ENCODE measurements around the gene RIPOR3. TPM values are rescaled to one million over a fixed set of nuclear protein-coding genes. Genes with fewer than 3 reads are reported as not detected.
A peak's percentile ranks its signal among the peaks of the same experiment; 100 is the strongest.

Gene RIPOR3
- total RNA-seq = not detected
- 1 to 10 TPM in 1 of 3 donors, under 1 TPM in 2; 0.53 to 2.4 (median 0.98) TPM for polyA plus RNA-seq
- 0 to 0.06 (median 0) reads per million in 6 experiments for total RNA-seq

GRCh38 chr20:50690650-50691572 lies at the start of gene RIPOR3:
Gene RIPOR3 (minus strand): TSS chr20:50691542. CDS start chr20:50691128, 414 bp downstream.
- ATAC-seq = no peak
- Mint-ChIP-seq H3K4me1 (peaks cover 10 to 20% (median 13%) of the 10 kb centered on the region in 4 donors), H3K9me3 (no peaks in the 10 kb centered on the region), H3K27ac (peak within 1 kb of the TSS in 1 of 10 donors; percentile 27), H3K27me3 (peaks cover 37 to 58% (median 45%) of the 10 kb centered on the region in 5 donors), H3K4me3 (peak within 1 kb of the TSS; percentile 10 to 73 (median 51)), H3K36me3 (no peaks in the 10 kb centered on the region)
- POLR2A ChIA-PET = interaction anchor here (0.5 kb wide), 1 partner anchor 21 kb away, joined by 7 read pairs; no protein-coding TSS in a partner anchor
- no peak for DNase-seq

DNA sequence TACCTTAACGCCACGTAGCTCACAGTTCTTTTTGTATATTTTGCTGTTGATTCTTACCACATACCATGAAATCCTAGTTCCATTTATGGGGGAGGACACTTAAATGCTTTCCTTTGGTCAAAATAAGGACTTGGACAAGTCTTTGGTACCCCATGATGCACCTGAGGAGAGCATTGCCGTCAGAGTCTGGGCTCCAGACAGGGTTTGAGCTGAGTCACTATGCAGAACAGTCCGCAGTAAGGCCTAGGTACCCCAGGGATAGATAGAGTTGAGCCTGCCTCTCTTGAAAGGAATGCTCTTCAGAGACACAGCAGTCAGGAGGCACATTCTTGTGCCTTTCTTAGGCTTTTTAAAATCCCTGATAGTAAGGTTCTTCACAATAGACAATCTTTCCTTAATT lies 46.0 kb upstream of the RIPOR3 start:
- Mint-ChIP-seq H3K9me3 (no peaks in the 10 kb centered on the region), H3K36me3 (peaks cover 0 to 31% (median 4%) of the 10 kb centered on the region in 3 donors), H3K4me1 (peaks cover 12 to 45% (median 35%) of the 10 kb centered on the region in 4 donors), H3K4me3 (no peak overlapping the region), H3K27me3 (no peaks in the 10 kb centered on the region), H3K27ac (peak overlapping the region in 1 of 10 donors; percentile 33)
- ATAC-seq (no peak), DNase-seq (no peak)
- POLR2A ChIA-PET = no interaction called here

- H3K27ac Mint-ChIP-seq = peak overlapping the region in 1 of 10 donors; percentile 9
- peaks cover 0 to 25% (median 4%) of the 10 kb centered on the region in 3 donors for H3K36me3 Mint-ChIP-seq
- peaks cover 9 to 42% (median 35%) of the 10 kb centered on the region in 4 donors for H3K4me1 Mint-ChIP-seq
- H3K4me3 Mint-ChIP-seq = no peak overlapping the region
- no peaks in the 10 kb centered on the region for H3K9me3 Mint-ChIP-seq
- no peak for DNase-seq
- ATAC-seq = no peak
- POLR2A ChIA-PET = no interaction called here
- H3K27me3 Mint-ChIP-seq = no peaks in the 10 kb centered on the region
Observed at GRCh38 chr20:50735813-50736212, 44.5 kb upstream of the RIPOR3 start.

- no peak for DNase-seq
- Mint-ChIP-seq H3K36me3 (peaks cover 0 to 23% (median 2%) of the 10 kb centered on the region in 3 donors), H3K9me3 (no peaks in the 10 kb centered on the region), H3K4me3 (peak overlapping the region in 1 of 10 donors; percentile 14), H3K4me1 (peaks cover 8 to 41% (median 38%) of the 10 kb centered on the region in 4 donors), H3K27me3 (no peaks in the 10 kb centered on the region), H3K27ac (peak overlapping the region in 1 of 10 donors; percentile 9)
- POLR2A ChIA-PET = interaction anchor here (1.0 kb wide), 1 partner anchor 55 kb away, joined by 4 read pairs; no protein-coding TSS in a partner anchor
- no peak for ATAC-seq
Observed at GRCh38 chr20:50734730-50735679, 43.7 kb upstream of the RIPOR3 start.

- H3K27ac Mint-ChIP-seq = peak overlapping the region in 1 of 10 donors; percentile 71
- peaks cover 8 to 37% (median 35%) of the 10 kb centered on the region in 4 donors for H3K4me1 Mint-ChIP-seq
- no peaks in the 10 kb centered on the region for H3K27me3 Mint-ChIP-seq
- POLR2A ChIA-PET = interaction anchor here (0.7 to 1.0 kb wide), 2 partner anchors 9 to 56 kb away, joined by 3 to 4 read pairs; no protein-coding TSS in a partner anchor
- no peaks in the 10 kb centered on the region for H3K9me3 Mint-ChIP-seq
- DNase-seq (no peak), ATAC-seq (no peak)
- H3K36me3 Mint-ChIP-seq = peaks cover 0 to 19% (median 0%) of the 10 kb centered on the region in 3 donors
- H3K4me3 Mint-ChIP-seq = peak overlapping the region in 5 of 10 donors; percentile 6 to 88 (median 40)
Observed at GRCh38 chr20:50733644-50734349, 42.5 kb upstream of the RIPOR3 start.

- Mint-ChIP-seq H3K27ac (peak overlapping the region in 9 of 10 donors; percentile 60 to 93 (median 88)), H3K9me3 (no peaks in the 10 kb centered on the region), H3K36me3 (peaks cover 0 to 10% (median 0%) of the 10 kb centered on the region in 3 donors), H3K4me1 (peaks cover 6 to 34% (median 33%) of the 10 kb centered on the region in 4 donors), H3K4me3 (peak overlapping the region; percentile 78 to 94 (median 89)), H3K27me3 (no peaks in the 10 kb centered on the region)
- peak in 3 of 10 donors; percentile 7 to 11 (median 8) for DNase-seq
- ATAC-seq = no peak
- POLR2A ChIA-PET = interaction anchor here (0.6 to 2.0 kb wide), 4 partner anchors 14 to 221 kb away, joined by 3 to 11 read pairs (median 5); partner anchors contain the start of genes ADNP and PTPN1
Observed at GRCh38 chr20:50731930-50732690, 40.8 kb upstream of the RIPOR3 start.

DNA sequence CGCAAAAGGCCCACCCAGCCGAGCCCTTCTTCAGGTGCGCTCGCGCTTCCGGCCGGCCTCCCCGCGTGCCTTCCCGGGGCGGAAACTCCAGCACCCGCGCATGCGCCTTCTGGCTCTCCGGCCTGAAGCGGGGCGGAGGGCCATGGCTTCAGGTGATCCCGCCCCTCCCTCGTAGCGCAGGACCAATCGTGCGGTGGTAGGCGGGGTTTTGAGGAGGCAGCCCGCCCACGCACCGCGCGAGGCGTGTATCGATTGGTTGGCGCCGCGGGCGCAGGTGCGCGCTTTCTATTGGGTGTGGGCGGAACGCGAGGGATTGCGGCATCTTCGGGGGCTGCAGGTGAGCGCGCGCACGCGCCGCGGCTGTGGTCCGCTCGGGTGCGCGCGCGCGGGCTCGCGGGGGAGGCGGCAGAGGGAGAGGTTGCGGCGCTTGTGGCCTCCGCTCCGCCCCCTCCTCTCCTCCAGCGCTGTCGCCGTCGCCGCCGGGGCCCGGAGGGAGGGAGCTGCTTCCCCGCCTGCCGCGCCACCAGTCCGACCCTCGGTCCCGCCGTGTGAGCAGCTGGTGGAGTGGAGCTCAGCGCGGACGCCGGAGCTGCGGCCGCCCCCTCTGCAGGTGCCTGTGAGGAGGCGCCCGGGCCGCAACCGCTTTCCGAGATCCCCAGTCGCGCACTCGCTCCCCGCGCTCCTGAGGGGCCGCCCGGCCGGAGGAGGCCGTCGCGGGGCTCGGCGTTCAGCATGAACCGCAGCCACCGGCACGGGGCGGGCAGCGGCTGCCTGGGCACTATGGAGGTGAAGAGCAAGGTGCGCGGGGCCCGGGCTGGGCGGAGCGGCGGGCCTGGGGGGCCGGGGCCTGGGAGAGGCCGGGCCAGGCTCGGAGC lies 40.0 kb upstream of the RIPOR3 start, which contains the start of gene PARD6B:
Gene PARD6B, plus strand, starts transcription at position 526 of the 875 bp plus-strand sequence. Its CDS starts 207 bp downstream, at position 733.
- DNase-seq (peak; percentile 95 to 100 (median 100)), ATAC-seq (peak; percentile 90 to 93)
- H3K27me3 Mint-ChIP-seq = no peaks in the 10 kb centered on the region
- peaks cover 6 to 34% (median 28%) of the 10 kb centered on the region in 4 donors for H3K4me1 Mint-ChIP-seq
- H3K4me3 Mint-ChIP-seq = peak within 1 kb of the TSS; percentile 78 to 94 (median 89)
- no peaks in the 10 kb centered on the region for H3K9me3 Mint-ChIP-seq
- POLR2A ChIA-PET = interaction anchor here (0.7 to 2.0 kb wide), 5 partner anchors 15 to 562 kb away, joined by 3 to 11 read pairs (median 3); partner anchors contain the start of gene ADNP
- peaks cover 0 to 7% (median 0%) of the 10 kb centered on the region in 3 donors for H3K36me3 Mint-ChIP-seq
- peak within 1 kb of the TSS in 9 of 10 donors; percentile 62 to 93 (median 90) for H3K27ac Mint-ChIP-seq

DNA sequence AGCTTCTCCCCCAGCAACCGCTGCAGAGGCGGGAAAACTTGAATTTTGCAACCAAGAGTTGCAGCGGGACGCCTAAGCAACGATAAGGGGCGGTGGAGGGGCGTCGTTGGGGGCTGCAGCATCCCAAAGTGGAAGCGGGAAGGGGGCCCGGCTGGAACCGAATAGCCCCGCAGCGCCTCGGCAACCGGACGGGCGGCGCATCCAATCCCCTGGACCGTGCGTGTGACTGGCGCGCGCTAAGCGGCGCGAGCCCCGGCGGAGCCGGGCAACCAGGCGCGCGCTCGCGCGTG lies 39.4 kb upstream of the RIPOR3 start:
- POLR2A ChIA-PET = interaction anchor here (0.7 to 2.0 kb wide), 4 partner anchors 19 to 561 kb away, joined by 3 to 11 read pairs (median 5); partner anchors contain the start of gene ADNP
- ATAC-seq = no peak
- no peaks in the 10 kb centered on the region for H3K27me3 Mint-ChIP-seq
- peak overlapping the region in 9 of 10 donors; percentile 48 to 91 (median 71) for H3K27ac Mint-ChIP-seq
- DNase-seq = no peak
- H3K9me3 Mint-ChIP-seq = no peaks in the 10 kb centered on the region
- H3K4me1 Mint-ChIP-seq = peaks cover 2 to 31% (median 26%) of the 10 kb centered on the region in 4 donors
- peak overlapping the region; percentile 76 to 94 (median 85) for H3K4me3 Mint-ChIP-seq
- peaks cover 0 to 1% (median 0%) of the 10 kb centered on the region in 3 donors for H3K36me3 Mint-ChIP-seq

DNA sequence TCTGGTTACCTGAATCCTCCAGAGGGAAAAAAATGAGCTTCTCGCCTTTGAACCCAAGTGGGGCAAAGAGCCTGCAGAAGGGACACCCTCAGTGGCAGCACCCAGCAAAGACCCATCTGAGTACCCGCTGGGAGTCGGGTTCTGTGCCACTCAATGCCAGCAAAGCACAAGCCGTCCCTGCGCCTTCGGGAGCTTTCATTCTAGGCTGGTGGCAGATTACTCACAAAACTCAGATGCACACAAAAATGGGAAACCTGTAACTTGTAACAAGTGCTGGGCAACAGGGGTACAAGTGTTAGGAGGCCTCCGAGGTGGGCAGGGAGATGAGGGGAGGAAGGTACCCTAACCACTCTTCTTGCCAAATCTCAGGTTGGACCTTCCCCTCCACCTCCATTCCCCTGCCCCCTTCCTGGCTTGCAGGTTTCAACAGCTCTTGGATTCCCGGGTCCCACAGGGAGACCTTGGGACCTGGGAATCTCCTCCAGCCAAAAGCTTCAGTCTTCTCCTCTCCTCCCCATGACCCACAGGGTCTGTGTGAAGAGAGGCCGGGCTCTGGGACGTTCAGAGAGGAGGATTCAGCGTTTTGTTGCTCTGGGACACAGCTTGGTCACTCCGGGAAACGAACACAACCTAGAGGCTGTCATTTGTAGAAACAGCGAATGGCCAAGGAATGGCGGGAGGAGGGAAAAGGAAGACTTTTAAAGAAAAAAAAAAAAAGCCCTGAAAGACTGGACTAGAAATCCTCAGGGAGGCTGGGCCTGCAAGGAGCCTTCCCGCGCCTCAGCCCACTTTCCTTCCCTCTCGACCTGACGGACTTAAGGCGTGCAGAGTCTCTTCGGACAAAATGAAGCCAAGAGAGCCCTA lies 38.8 kb upstream of the RIPOR3 start:
- H3K9me3 Mint-ChIP-seq = no peaks in the 10 kb centered on the region
- H3K4me1 Mint-ChIP-seq = peaks cover 0 to 29% (median 23%) of the 10 kb centered on the region in 4 donors
- H3K36me3 Mint-ChIP-seq = no peaks in the 10 kb centered on the region
- H3K4me3 Mint-ChIP-seq = peak overlapping the region; percentile 76 to 94 (median 85)
- H3K27me3 Mint-ChIP-seq = no peaks in the 10 kb centered on the region
- ATAC-seq (no peak), DNase-seq (no peak)
- peak overlapping the region in 9 of 10 donors; percentile 48 to 91 (median 71) for H3K27ac Mint-ChIP-seq
- POLR2A ChIA-PET = interaction anchor here (0.7 to 2.0 kb wide), 5 partner anchors 20 to 561 kb away, joined by 3 to 11 read pairs (median 3); no protein-coding TSS in a partner anchor
